ENCODE data around the gene UBXN11. TPM values are rescaled to one million over a fixed set of nuclear protein-coding genes. Genes with fewer than 3 reads are reported as not detected.
A peak's percentile ranks its signal among the peaks of the same experiment; 100 is the strongest.

The UBXN11 gene
- total and polyA plus RNA-seq, 2 of the 13 experiments (the other 11 are each of a cell fraction or from before 2014, with no cell fraction given), result 9.3 to 10.4 TPM

- no peak for TF ChIP-seq HNF1A (IDR thresholded peaks at IDR 0.05; ENCODE audit: low read depth)
- no peak for TF ChIP-seq HNF1A (CRISPR knock-in tag; IDR thresholded peaks at IDR 0.05; ENCODE audit: borderline replicate concordance)
- TF ChIP-seq AHR (CRISPR knock-in tag; IDR thresholded peaks at IDR 0.05), result no peak
- TF ChIP-seq ZNF780A (CRISPR knock-in tag; IDR thresholded peaks at IDR 0.05), result no peak
- TF ChIP-seq SNAI1 (CRISPR knock-in tag; IDR thresholded peaks at IDR 0.05; ENCODE audit: borderline replicate concordance), result 0 out of 2 replicates have a peak, but pooled peaks have one; percentile 45
- no peak for TF ChIP-seq ZNF83 (CRISPR knock-in tag; IDR thresholded peaks at IDR 0.05; ENCODE audit: borderline replicate concordance)
- TF ChIP-seq FOXA1 (IDR thresholded peaks at IDR 0.05), result no peak
- TF ChIP-seq FOXA1 (CRISPR knock-in tag; IDR thresholded peaks at IDR 0.05), result no peak
- TF ChIP-seq XBP1 (CRISPR knock-in tag; IDR thresholded peaks at IDR 0.05), result no peak
- TF ChIP-seq ZNF839 (CRISPR knock-in tag; IDR thresholded peaks at IDR 0.05; ENCODE audit: borderline replicate concordance), result no peak
- TF ChIP-seq ZNF574 (CRISPR knock-in tag; IDR thresholded peaks at IDR 0.05), result peak; percentile 63
- TF ChIP-seq ZSCAN9 (CRISPR knock-in tag; IDR thresholded peaks at IDR 0.05; ENCODE audit: borderline replicate concordance), result no peak
- TF ChIP-seq SRF (IDR thresholded peaks at IDR 0.05; ENCODE audit: low read depth, low read length), result no peak
- TF ChIP-seq BATF2 (CRISPR knock-in tag; IDR thresholded peaks at IDR 0.05), result no peak
- no peak for TF ChIP-seq ZNF343 (CRISPR knock-in tag; IDR thresholded peaks at IDR 0.05)
- no peak for TF ChIP-seq NFKB2 (CRISPR knock-in tag; IDR thresholded peaks at IDR 0.05; ENCODE audit: borderline replicate concordance)
- TF ChIP-seq ZNF577 (CRISPR knock-in tag; IDR thresholded peaks at IDR 0.05; ENCODE audit: borderline replicate concordance, low read depth), result no peak
- TF ChIP-seq ZNF784 (CRISPR knock-in tag; IDR thresholded peaks at IDR 0.05; ENCODE audit: borderline replicate concordance), result no peak
- no peak for TF ChIP-seq ZBTB46 (CRISPR knock-in tag; IDR thresholded peaks at IDR 0.05; ENCODE audit: borderline replicate concordance)
Observed at GRCh38 chr1:26306290-26307229, at the start of gene UBXN11 (continued).
